ENCODE data around the gene B3GLCT.

DNA sequence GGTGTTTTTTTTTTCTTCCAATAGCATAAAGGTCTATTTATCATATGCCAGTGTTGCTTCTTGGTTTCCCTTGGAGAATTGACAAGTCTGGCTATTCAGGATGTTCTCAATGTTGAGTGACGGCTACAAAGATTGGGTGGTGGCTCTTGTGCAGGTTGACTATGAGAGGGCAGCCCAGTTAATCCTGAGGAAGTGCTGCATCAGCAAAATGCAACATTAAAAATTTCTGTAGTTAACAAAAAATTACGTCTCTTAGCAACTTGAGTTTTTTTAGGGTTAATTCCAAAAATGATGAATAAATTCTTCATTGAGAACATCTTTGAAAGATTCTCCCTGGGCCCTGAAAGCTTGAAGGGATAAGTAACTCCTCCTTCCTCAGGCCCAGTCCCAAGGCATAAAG, 147.1 kb downstream of the B3GLCT start:
- TF ChIP-seq, protein P1, sequence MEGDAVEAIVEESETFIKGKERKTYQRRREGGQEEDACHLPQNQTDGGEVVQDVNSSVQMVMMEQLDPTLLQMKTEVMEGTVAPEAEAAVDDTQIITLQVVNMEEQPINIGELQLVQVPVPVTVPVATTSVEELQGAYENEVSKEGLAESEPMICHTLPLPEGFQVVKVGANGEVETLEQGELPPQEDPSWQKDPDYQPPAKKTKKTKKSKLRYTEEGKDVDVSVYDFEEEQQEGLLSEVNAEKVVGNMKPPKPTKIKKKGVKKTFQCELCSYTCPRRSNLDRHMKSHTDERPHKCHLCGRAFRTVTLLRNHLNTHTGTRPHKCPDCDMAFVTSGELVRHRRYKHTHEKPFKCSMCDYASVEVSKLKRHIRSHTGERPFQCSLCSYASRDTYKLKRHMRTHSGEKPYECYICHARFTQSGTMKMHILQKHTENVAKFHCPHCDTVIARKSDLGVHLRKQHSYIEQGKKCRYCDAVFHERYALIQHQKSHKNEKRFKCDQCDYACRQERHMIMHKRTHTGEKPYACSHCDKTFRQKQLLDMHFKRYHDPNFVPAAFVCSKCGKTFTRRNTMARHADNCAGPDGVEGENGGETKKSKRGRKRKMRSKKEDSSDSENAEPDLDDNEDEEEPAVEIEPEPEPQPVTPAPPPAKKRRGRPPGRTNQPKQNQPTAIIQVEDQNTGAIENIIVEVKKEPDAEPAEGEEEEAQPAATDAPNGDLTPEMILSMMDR (IDR thresholded peaks at IDR 0.05; ENCODE audit: insufficient read depth, low read length): no peak
- no peak for TF ChIP-seq POLR2AphosphoS5 (IDR thresholded peaks at IDR 0.05; ENCODE audit: low read depth)
- TF ChIP-seq GABPA (IDR thresholded peaks at IDR 0.05; ENCODE audit: low read depth): no peak
- TF ChIP-seq, protein P2, sequence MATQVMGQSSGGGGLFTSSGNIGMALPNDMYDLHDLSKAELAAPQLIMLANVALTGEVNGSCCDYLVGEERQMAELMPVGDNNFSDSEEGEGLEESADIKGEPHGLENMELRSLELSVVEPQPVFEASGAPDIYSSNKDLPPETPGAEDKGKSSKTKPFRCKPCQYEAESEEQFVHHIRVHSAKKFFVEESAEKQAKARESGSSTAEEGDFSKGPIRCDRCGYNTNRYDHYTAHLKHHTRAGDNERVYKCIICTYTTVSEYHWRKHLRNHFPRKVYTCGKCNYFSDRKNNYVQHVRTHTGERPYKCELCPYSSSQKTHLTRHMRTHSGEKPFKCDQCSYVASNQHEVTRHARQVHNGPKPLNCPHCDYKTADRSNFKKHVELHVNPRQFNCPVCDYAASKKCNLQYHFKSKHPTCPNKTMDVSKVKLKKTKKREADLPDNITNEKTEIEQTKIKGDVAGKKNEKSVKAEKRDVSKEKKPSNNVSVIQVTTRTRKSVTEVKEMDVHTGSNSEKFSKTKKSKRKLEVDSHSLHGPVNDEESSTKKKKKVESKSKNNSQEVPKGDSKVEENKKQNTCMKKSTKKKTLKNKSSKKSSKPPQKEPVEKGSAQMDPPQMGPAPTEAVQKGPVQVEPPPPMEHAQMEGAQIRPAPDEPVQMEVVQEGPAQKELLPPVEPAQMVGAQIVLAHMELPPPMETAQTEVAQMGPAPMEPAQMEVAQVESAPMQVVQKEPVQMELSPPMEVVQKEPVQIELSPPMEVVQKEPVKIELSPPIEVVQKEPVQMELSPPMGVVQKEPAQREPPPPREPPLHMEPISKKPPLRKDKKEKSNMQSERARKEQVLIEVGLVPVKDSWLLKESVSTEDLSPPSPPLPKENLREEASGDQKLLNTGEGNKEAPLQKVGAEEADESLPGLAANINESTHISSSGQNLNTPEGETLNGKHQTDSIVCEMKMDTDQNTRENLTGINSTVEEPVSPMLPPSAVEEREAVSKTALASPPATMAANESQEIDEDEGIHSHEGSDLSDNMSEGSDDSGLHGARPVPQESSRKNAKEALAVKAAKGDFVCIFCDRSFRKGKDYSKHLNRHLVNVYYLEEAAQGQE (IDR thresholded peaks at IDR 0.05; ENCODE audit: insufficient replicate concordance, low read depth): no peak
